GM21526 (cell line): ENCODE data around the gene HIPK1.
"Not testable (repeated sequence)": the region's sequence is repeated elsewhere in the genome, so short reads cannot be mapped to it uniquely, and the experiment has no call there.

Experiments used
- ATAC-seq: cut with Tn5 transposase; IDR thresholded peaks from one replicate; pipeline ENCODE4 v1.9.1; 2021; ENCODE audit warnings: moderate library complexity; ENCODE audit not compliant: unreplicated experiment, low FRiP score

The HIPK1 gene

GRCh38 chr1:113941245-113941559, 12.1 kb downstream of the HIPK1 start:
- no peak for ATAC-seq

- ATAC-seq, result no peak
Measured at GRCh38 chr1:113942527-113942926, 13.4 kb downstream of the HIPK1 start.

GRCh38 chr1:113943028-113943811, 14.1 kb downstream of the HIPK1 start:
- ATAC-seq, result no peak

- no peak for ATAC-seq
Measured at GRCh38 chr1:113945329-113945728, 16.2 kb downstream of the HIPK1 start.

GRCh38 chr1:113946112-113946511, 17.0 kb downstream of the HIPK1 start:
- ATAC-seq, result no peak

- ATAC-seq, result no peak
Measured at GRCh38 chr1:113946678-113947387, 17.7 kb downstream of the HIPK1 start.

- ATAC-seq, result no peak
Measured at GRCh38 chr1:113947388-113948107, 18.4 kb downstream of the HIPK1 start.

- not testable (repeated sequence) for ATAC-seq
Measured at GRCh38 chr1:113948151-113948550, 19.0 kb downstream of the HIPK1 start.

GRCh38 chr1:113949007-113949406, 19.9 kb downstream of the HIPK1 start:
- ATAC-seq, result no peak

- ATAC-seq, result no peak
Measured at GRCh38 chr1:113950908-113951307, 21.8 kb downstream of the HIPK1 start.

- no peak for ATAC-seq
Measured at GRCh38 chr1:113951719-113952118, 22.6 kb downstream of the HIPK1 start.

- no peak for ATAC-seq
Measured at GRCh38 chr1:113957984-113958383, 28.9 kb downstream of the HIPK1 start.

GRCh38 chr1:113958691-113959090, 29.6 kb downstream of the HIPK1 start:
- no peak for ATAC-seq

- ATAC-seq, result no peak
Measured at GRCh38 chr1:113963281-113963906, 34.3 kb downstream of the HIPK1 start.

GRCh38 chr1:113965703-113966412, 36.7 kb downstream of the HIPK1 start:
- ATAC-seq, result no peak

GRCh38 chr1:113972954-113973353, 43.8 kb downstream of the HIPK1 start:
- no peak for ATAC-seq

GRCh38 chr1:113975211-113975895, 46.2 kb downstream of the HIPK1 start:
- ATAC-seq, result no peak

GRCh38 chr1:113976609-113977278, 47.6 kb downstream of the HIPK1 start:
- no peak for ATAC-seq

GRCh38 chr1:113977906-113978305, 48.8 kb downstream of the HIPK1 start:
- ATAC-seq, result no peak
